Measurements from ENCODE around the gene SH3TC2. TPM values are rescaled to one million over a fixed set of nuclear protein-coding genes. Genes with fewer than 3 reads are reported as not detected.
A peak's percentile ranks its signal among the peaks of the same experiment; 100 is the strongest.

The SH3TC2 gene
- total RNA-seq, 6 experiments from 2014 or later = 9.3 to 12.9 (median 10.7) TPM

DNA sequence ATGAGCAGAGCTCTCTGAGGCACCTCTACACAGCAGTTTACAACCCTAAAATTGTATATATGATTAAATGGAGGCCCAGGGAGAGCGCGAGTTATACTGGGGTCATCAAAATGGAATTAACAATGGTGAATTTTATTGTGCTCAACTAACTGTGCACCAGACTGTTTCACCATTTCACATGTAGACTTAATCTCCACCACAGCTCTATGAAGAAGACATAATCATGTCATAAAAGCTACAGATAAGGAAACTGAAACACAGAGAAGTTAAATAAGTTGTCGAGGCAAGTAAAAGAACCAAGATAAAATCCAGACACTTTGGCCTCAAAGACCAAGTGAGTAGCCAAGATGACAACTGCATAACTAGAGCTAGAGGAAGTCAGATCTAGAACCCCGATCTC is 1.5 kb downstream of the SH3TC2 start:
- H3K27ac Mint-ChIP-seq = peak overlapping the region; percentile 98
- DNase-seq = no peak
- peaks cover 34% of the 10 kb centered on the region for H3K36me3 Mint-ChIP-seq (ENCODE audit: low read depth)
- H3K9me3 Mint-ChIP-seq = peaks cover 4% of the 10 kb centered on the region; the same call in 1 of the 2 replicates
- peak overlapping the region; percentile 84 for H3K4me3 Mint-ChIP-seq
- peaks cover 77% of the 10 kb centered on the region for H3K4me1 Mint-ChIP-seq (ENCODE audit: low read depth)
- TF ChIP-seq, protein P1, sequence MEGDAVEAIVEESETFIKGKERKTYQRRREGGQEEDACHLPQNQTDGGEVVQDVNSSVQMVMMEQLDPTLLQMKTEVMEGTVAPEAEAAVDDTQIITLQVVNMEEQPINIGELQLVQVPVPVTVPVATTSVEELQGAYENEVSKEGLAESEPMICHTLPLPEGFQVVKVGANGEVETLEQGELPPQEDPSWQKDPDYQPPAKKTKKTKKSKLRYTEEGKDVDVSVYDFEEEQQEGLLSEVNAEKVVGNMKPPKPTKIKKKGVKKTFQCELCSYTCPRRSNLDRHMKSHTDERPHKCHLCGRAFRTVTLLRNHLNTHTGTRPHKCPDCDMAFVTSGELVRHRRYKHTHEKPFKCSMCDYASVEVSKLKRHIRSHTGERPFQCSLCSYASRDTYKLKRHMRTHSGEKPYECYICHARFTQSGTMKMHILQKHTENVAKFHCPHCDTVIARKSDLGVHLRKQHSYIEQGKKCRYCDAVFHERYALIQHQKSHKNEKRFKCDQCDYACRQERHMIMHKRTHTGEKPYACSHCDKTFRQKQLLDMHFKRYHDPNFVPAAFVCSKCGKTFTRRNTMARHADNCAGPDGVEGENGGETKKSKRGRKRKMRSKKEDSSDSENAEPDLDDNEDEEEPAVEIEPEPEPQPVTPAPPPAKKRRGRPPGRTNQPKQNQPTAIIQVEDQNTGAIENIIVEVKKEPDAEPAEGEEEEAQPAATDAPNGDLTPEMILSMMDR (IDR thresholded peaks at IDR 0.05) = no peak
- peaks cover 1% of the 10 kb centered on the region; the same call in 1 of the 2 replicates for H3K27me3 Mint-ChIP-seq (ENCODE audit: insufficient read depth)

DNA sequence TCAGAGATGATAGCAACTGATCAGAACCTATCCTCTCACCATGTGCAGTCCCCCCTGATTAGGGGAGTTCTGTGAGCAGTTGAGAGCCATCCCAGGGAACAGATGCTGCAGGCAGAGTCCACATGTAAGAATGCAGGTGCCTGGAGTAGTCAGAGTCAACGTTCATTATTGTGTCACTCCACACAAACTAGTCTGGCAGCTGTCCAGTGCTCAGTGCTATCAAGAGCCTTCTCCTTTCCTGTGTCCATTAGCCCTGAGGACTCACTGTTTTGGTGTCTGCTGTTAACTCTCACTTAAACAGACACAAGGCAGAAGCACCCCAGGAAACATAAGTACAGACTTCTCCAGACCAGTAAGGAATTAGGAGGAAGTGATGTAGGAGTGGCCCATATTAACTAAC is 2.5 kb downstream of the SH3TC2 start:
- Mint-ChIP-seq H3K4me1 (ENCODE audit: low read depth) (peaks cover 73% of the 10 kb centered on the region), H3K27me3 (ENCODE audit: insufficient read depth) (peaks cover 1% of the 10 kb centered on the region; the same call in 1 of the 2 replicates), H3K27ac (peak overlapping the region; percentile 98), H3K4me3 (peak overlapping the region; percentile 84; the same call in 1 of the 2 replicates), H3K36me3 (ENCODE audit: low read depth) (peaks cover 32% of the 10 kb centered on the region), H3K9me3 (peaks cover 3% of the 10 kb centered on the region; the same call in 1 of the 2 replicates)
- DNase-seq = peak; percentile 71
- TF ChIP-seq, protein P1 (IDR thresholded peaks at IDR 0.05) = no peak

DNA sequence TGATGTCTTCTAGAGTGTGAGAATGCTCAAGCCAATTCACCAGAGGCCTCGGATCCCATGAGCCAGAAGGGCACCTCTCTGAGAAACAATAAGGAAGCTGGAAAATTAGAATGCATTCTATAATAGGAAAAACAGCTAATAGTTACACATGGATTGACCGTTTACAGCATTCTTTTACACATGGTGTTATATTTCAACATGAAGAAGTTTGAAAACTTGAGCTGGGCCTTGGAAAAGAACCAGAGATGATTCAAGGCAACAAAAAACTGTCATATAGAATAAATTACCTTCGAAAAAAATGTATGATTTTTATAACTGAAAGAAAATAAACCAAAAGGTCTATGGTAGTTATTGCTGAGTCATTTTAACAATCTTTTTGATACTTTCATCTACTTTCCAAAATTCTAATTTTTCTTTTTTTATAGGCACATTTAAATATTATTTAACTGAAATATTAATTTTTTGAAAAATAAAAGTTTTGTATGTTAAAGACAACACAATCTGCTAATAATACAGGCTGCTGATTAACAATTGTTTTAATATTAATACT is 6.2 kb downstream of the SH3TC2 start:
- H3K4me3 Mint-ChIP-seq = no peak overlapping the region
- TF ChIP-seq, protein P1 (IDR thresholded peaks at IDR 0.05) = no peak
- H3K9me3 Mint-ChIP-seq = peaks cover 3% of the 10 kb centered on the region; the same call in 1 of the 2 replicates
- no peak overlapping the region for H3K27ac Mint-ChIP-seq
- H3K4me1 Mint-ChIP-seq (ENCODE audit: low read depth) = peaks cover 67% of the 10 kb centered on the region
- peaks cover 3% of the 10 kb centered on the region for H3K27me3 Mint-ChIP-seq (ENCODE audit: insufficient read depth)
- peaks cover 30% of the 10 kb centered on the region for H3K36me3 Mint-ChIP-seq (ENCODE audit: low read depth)
- DNase-seq = no peak

GRCh38 chr5:149054416-149054815 is 8.4 kb downstream of the SH3TC2 start:
- Mint-ChIP-seq H3K27ac (no peak overlapping the region), H3K4me3 (no peak overlapping the region), H3K4me1 (ENCODE audit: low read depth) (peaks cover 54% of the 10 kb centered on the region), H3K9me3 (peaks cover 3% of the 10 kb centered on the region; the same call in 1 of the 2 replicates), H3K27me3 (ENCODE audit: insufficient read depth) (peaks cover 3% of the 10 kb centered on the region), H3K36me3 (ENCODE audit: low read depth) (peaks cover 32% of the 10 kb centered on the region)
- TF ChIP-seq, protein P1 (IDR thresholded peaks at IDR 0.05) = no peak
- no peak for DNase-seq

GRCh38 chr5:149053072-149053695 is 9.7 kb downstream of the SH3TC2 start:
- Mint-ChIP-seq H3K27ac (peak overlapping the region; percentile 57), H3K36me3 (ENCODE audit: low read depth) (peaks cover 24% of the 10 kb centered on the region), H3K9me3 (peaks cover 1% of the 10 kb centered on the region; the same call in 1 of the 2 replicates), H3K4me1 (ENCODE audit: low read depth) (peaks cover 50% of the 10 kb centered on the region), H3K27me3 (ENCODE audit: insufficient read depth) (peaks cover 2% of the 10 kb centered on the region; the same call in 1 of the 2 replicates), H3K4me3 (peak overlapping the region; percentile 25; the same call in 1 of the 2 replicates)
- peak; percentile 69 for DNase-seq
- TF ChIP-seq, protein P1 (IDR thresholded peaks at IDR 0.05) = no peak

All from HFFc6 (cell line).